Renal cortex interstitium (tissue), 15 donors: ENCODE measurements around the gene NXF3. TPM values are rescaled to one million over a fixed set of nuclear protein-coding genes. Genes with fewer than 3 reads are reported as not detected.
"Not testable (repeated sequence)": the region's sequence is repeated elsewhere in the genome, so short reads cannot be mapped to it uniquely, and the experiment has no call there.

Experiments used
- DNase-seq, 11 donors: peaks; one replicate each; pipeline ENCODE4 v3.0.0-alpha.2; 2013; ENCODE audit warnings: low read depth in 9 of 11, low spot score in 4 of 11; ENCODE audit errors: extremely low read depth in 1 of 11
- long read RNA-seq, 16 experiments: transcript quantifications; one replicate each; lab custom pipeline, GENCODE V29; 2026
- polyA plus RNA-seq, 3 donors: library from polyadenylated mRNA; unstranded; fragments of 120-200 nt; gene quantifications; one replicate each; pipeline ENCODE4 v1.2.1, GENCODE V29; 2013; ENCODE audit not compliant: insufficient read length in 3 of 3

NXF3 gene, protein sequence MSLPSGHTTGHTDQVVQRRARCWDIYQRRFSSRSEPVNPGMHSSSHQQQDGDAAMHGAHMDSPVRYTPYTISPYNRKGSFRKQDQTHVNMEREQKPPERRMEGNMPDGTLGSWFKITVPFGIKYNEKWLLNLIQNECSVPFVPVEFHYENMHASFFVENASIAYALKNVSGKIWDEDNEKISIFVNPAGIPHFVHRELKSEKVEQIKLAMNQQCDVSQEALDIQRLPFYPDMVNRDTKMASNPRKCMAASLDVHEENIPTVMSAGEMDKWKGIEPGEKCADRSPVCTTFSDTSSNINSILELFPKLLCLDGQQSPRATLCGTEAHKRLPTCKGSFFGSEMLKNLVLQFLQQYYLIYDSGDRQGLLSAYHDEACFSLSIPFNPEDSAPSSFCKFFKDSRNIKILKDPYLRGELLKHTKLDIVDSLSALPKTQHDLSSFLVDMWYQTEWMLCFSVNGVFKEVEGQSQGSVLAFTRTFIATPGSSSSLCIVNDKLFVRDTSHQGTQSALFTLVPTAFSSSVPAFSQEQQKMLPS
- under 1 TPM in 2 of 3 donors, not detected in 1; 0.11 to 0.19 TPM for polyA plus RNA-seq
- long read RNA-seq, donor 1, partial matches to known transcripts, result 115 of 121 reads
- long read RNA-seq, donor 1, other reads (novel, unspliced or antisense), result 6 of 121 reads
- long read RNA-seq, donor 2, partial matches to known transcripts, result 102 of 108 reads
- long read RNA-seq, donor 2, other reads (novel, unspliced or antisense), result 6 of 108 reads
- long read RNA-seq, donor 3, result 0 reads
- long read RNA-seq, donor 4, result 0 reads
- long read RNA-seq, donor 5, result 0 reads
- long read RNA-seq, donor 6, result 0 reads
- long read RNA-seq, donor 7, result 0 reads
- long read RNA-seq, donor 8, result 0 reads
- long read RNA-seq, donor 9, result 0 reads
- long read RNA-seq, donor 10, partial matches to known transcripts, result 690 of 714 reads
- long read RNA-seq, donor 10, other reads (novel, unspliced or antisense), result 24 of 714 reads
- long read RNA-seq, donor 11, result 0 reads
- long read RNA-seq, donor 12, partial matches to known transcripts, result 116 of 135 reads
- long read RNA-seq, donor 12, other reads (novel, unspliced or antisense), result 19 of 135 reads
- long read RNA-seq, donor 13, partial matches to known transcripts, result 218 of 247 reads
- long read RNA-seq, donor 13, other reads (novel, unspliced or antisense), result 29 of 247 reads
- long read RNA-seq, donor 14, partial matches to known transcripts, result 168 of 177 reads
- long read RNA-seq, donor 14, other reads (novel, unspliced or antisense), result 9 of 177 reads
- long read RNA-seq, donor 15, partial matches to known transcripts, result 45 of 50 reads
- long read RNA-seq, donor 15, other reads (novel, unspliced or antisense), result 5 of 50 reads
- long read RNA-seq, donor 16, partial matches to known transcripts, result 449 of 461 reads
- long read RNA-seq, donor 16, other reads (novel, unspliced or antisense), result 12 of 461 reads

GRCh38 chrX:103092942-103093341, at the start of gene NXF3:
Gene NXF3 (minus strand): TSS chrX:103093143. CDS start chrX:103093023, 120 bp downstream.
- no peak for DNase-seq

GRCh38 chrX:103136528-103136927, 43.6 kb upstream of the NXF3 start:
- not testable (repeated sequence) for DNase-seq

DNA sequence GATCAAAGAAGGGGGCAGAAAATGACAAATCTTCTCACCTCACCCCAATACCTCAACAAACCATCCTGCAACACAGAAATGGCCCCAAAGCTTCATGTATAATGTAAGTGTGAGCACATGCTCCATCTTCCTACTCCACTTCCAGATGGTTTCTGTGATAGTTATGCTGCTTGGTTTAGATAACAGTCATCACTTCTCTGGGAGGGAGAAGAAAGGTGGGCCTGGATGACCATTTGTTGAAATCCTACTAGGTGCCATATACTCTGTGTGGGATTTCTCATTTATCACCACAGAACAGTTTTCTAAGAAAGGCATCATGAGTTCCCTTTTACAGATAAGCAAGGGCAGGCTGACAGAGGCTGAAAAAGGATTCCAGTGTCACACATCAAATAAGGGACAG, 31.3 kb upstream of the NXF3 start:
- DNase-seq, result no peak

- no peak for DNase-seq
Observed at GRCh38 chrX:103120748-103121147, 27.8 kb upstream of the NXF3 start.

DNA sequence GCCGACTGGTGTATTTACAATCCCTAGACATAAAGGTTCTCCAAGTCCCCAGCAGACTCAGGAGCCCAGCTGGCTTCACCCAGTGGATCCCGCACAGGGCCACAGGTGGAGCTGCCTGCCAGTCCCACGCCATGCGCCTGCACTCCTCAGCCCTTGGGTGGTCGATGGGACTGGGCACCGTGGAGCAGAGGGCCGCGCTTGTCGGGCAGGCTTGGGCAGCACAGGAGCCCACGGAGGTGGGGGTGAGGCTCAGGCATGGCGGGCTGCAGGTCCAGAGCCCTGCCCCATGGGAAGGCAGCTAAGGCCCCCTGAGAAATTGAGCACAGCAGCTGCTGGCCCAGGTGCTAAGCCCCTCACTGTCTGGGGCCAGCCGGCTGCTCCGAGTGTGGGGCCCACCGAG, 24.0 kb upstream of the NXF3 start:
- DNase-seq, result not testable (repeated sequence)

DNA sequence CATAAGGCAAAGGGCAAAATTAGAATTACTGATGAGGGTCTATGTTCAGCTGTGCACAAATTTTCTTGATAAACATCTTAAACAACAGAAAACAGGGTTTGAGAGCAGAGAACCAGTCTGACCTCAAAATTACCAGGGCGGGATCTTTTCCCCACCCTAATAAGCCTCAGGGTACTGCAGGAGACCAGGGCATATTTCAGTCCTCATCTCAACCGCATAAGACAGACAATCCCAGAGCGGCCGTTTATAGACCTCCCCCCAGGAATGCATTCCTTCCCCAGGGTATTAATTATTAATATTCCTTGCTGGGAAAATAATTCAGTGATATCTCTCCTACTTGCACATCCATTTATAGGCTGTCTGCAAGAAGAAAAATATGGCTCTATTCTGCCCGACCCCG, 16.6 kb upstream of the NXF3 start:
- not testable (repeated sequence) for DNase-seq

GRCh38 chrX:103107836-103108235, 14.9 kb upstream of the NXF3 start:
- no peak for DNase-seq

GRCh38 chrX:103107227-103107737, 14.3 kb upstream of the NXF3 start:
- not testable (repeated sequence) for DNase-seq

DNA sequence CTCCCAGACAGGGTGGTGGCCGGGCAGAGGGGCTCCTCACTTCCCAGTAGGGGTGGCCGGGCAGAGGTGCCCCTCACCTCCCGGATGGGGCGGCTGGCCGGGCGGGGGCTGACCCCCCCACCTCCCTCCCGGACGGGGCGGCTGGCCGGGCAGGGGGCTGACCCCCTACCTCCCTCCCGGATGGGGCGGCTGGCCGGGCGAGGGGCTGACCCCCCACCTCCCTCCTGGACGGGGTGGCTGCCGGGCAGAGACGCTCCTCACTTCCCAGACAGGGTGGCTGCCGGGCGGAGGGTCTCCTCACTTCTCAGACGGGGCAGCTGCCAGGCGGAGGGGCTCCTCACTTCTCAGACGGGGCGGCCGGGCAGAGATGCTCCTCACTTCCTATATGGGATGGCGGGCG, 11.4 kb upstream of the NXF3 start:
- not testable (repeated sequence) for DNase-seq

DNA sequence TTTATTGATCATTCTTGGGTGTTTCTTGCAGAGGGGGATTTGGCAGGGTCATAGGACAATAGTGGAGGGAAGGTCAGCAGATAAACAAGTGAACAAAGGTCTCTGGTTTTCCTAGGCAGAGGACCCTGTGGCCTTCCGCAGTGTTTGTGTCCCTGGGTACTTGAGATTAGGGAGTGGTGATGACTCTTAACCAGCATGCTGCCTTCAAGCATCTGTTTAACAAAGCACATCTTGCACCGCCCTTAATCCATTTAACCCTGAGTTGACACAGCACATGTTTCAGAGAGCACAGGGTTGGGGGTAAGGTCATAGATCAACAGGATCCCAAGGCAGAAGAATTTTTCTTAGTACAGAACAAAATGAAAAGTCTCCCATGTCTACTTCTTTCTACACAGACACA, 10.9 kb upstream of the NXF3 start:
- not testable (repeated sequence) for DNase-seq

GRCh38 chrX:103101299-103102042, 8.5 kb upstream of the NXF3 start:
- no peak for DNase-seq

DNA sequence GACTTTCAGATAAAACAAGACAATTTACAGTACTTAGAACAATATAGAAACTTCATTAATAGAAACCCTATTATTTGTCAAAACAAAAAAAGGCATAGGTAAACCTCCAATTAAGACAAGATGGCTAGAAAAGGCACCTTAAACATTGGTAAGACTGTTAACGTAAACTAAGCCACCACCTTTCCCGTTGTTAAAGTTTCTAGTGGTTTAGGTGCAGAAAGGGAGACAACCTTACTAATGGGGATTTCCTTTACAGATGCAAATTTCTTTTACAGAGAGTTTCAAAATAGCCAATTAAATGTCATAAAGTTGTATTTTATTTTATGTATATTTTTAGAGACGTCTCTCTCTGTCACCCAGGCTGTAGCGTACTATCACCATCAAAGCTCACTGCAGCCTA, 7.5 kb upstream of the NXF3 start:
- DNase-seq, result no peak

DNA sequence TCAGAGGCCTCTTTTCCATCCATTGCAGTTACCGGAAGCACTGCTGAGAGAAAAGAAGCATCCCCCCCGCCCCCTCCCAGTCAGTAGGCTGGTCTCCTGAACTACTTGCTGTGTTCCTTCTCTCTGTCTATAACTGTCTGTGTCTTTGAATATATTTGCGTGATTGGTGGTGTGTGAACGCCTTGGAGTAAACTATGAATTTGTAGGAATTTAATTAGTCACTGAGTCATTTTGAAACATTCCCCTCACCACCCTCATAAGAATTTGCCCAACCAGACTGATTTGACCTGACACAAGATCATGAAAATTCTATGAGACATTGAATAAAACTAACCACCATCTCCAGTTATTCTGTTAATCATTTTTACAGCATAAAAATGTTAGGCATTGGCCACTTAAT, 6.7 kb upstream of the NXF3 start:
- no peak for DNase-seq

DNA sequence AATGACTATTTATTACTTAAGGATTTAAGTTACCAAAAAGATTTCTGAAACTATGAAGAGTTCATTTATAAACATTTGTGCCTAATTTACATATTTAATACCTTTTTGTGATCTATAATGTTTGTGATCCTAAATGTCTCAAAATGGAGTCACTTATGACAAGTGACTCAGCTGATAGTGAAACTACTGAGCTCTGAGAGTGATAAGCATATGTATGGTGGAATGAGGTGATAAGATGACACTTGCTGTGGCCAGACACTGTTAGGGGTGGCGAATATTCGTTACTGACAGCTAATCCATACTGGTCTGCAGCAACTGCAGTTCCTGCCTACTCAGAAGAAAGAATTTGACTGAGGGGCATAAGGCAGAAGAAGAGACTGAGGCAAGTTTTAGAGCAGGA, 5.5 kb upstream of the NXF3 start:
- no peak for DNase-seq

DNA sequence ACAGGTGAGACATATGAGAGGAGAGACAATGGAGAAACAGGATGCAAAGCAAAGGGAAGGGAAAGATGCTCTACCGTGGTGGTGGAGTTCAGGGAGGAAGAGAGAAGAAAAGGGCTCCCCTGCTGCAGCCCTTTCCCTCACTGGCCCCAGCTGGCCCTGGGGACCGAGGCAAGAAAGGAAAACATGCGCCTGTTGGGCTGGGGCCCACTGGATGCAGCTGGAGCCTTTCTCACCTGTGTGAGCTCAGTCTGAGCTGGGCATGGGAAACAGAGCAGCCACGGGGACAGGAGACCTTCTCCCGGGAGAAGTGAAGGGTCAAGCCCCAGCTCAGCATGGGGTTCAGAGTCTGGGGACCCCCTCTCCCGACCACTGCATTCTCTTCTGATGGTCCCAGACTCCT, 11.9 kb downstream of the NXF3 start:
- DNase-seq, result no peak

DNA sequence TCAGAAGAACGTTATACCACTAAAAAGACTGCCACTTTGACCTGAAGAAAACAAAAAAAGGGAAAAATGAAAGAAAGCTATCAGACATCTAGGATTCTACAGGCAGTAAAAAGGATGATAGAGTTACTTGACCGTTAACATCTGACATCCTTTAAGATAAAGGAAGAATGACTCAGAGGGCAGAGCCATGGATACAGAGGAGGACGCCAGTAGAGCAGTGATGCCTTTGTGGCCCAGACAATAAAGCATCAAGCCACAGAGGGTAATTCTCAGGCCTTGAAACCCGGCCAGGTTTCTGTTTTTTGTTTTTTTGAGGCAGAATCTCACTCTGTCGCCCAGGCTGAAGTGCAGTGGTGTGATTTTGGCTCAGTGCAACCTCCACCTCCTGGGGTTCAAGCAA, 19.5 kb downstream of the NXF3 start:
- DNase-seq, result no peak

GRCh38 chrX:103066606-103067005, 26.3 kb downstream of the NXF3 start:
- DNase-seq, result no peak

DNA sequence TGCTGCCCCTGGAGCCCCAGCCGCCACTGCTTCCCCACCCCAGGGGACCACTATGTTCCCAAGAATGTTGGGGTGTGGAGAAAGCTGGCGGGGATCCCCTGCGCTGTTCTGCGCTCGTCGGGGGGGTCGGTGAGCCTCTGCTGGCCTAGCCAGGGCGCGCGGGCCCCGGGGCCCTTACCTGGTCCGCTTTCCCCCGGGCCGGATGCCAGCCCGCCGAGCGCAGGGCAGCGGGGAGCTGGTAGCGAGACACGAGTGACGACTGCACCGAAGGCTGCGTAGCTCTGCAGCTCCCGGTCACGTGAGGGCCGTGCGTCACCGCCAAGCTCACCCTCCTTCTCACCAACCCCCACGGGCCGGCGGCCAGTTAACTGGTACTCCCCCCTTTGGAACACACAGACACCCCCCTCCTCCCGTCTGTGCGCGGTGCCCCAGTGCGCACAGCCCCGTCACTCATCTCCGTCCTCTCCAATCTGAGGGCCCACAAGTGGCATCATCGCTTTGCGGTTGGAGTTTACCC, 29.0 kb downstream of the NXF3 start, which contains the start of gene BEX1:
Gene BEX1, minus strand, starts transcription at position 254 of the 517 bp plus-strand sequence. CDS start 897 bp downstream, outside the sequence.
- peak in 9 of 11 donors; percentile 5 to 53 (median 29) for DNase-seq
